HCT116 (cell line): ENCODE data around the gene SLC10A7.

Experiments used
- ATF3 ChIP-seq: IDR thresholded peaks from 2 replicates; pipeline ENCODE4 v1.6.1; 2012
- CTCF ChIP-seq, 3 experiments: fragments of 200-600 bp in 1 of 3; sonication (generic) in 1 of 3; IDR thresholded peaks in 2 of 3; conservative IDR thresholded peaks in 1 of 3; 2 replicates each; pipeline ENCODE4 v1.5.1; 2012 to 2017; ENCODE audit warnings: low read depth in 2 of 3, low read length in 2 of 3, antibody characterized with exemption in 1 of 3, borderline replicate concordance in 1 of 3, control low read depth in 1 of 3, mild to moderate bottlenecking in 1 of 3, mixed read lengths in 1 of 3, mixed run types in 1 of 3, moderate library complexity in 1 of 3; ENCODE audit not compliant: insufficient read depth in 1 of 3
- EZH2 ChIP-seq: fragments of 200-600 bp; sonication (generic); IDR thresholded peaks from 2 replicates; pipeline ENCODE4 v1.6.1; 2017; ENCODE audit warnings: antibody characterized with exemption, mixed run types
- MAX ChIP-seq: IDR thresholded peaks from 2 replicates; pipeline ENCODE4 v1.6.1; 2012
- POLR2AphosphoS5 ChIP-seq: IDR thresholded peaks from 2 replicates; pipeline ENCODE4 v1.6.1; 2011; ENCODE audit warnings: mild to moderate bottlenecking, low read depth, low read length, moderate library complexity
- RAD21 ChIP-seq: IDR thresholded peaks from 2 replicates; pipeline ENCODE4 v1.6.1; 2012; ENCODE audit warnings: low read depth, mild to moderate bottlenecking
- YY1 ChIP-seq: IDR thresholded peaks from 2 replicates; pipeline ENCODE4 v1.6.1; 2011; ENCODE audit warnings: low read length, low read depth, moderate library complexity, mild to moderate bottlenecking; ENCODE audit not compliant: insufficient replicate concordance; ENCODE audit errors: extremely low read depth
- ZFX ChIP-seq: fragments of 450-650 bp; IDR thresholded peaks from 2 replicates; pipeline ENCODE4 v1.6.1; 2017

GRCh38 chr4:146498291-146498690 lies 23.4 kb downstream of the SLC10A7 start:
- TF ChIP-seq CTCF (IDR thresholded peaks at IDR 0.05 in 2 of 3, conservative IDR thresholded peaks at IDR 0.05 in 1 of 3; ENCODE audit: borderline replicate concordance in 1 of 3, insufficient read depth in 1 of 3, low read depth in 2 of 3, low read length in 2 of 3) (no peak), MAX (no peak), YY1 (no peak), POLR2AphosphoS5 (no peak), RAD21 (no peak), ATF3 (no peak), ZFX (no peak), EZH2 (no peak)
